Forelimb muscle (tissue), 1 donor: Measurements from ENCODE around the gene NXT1. TPM values are rescaled to one million over a fixed set of nuclear protein-coding genes. Genes with fewer than 3 reads are reported as not detected.
"Not testable (repeated sequence)": the region's sequence is repeated elsewhere in the genome, so short reads cannot be mapped to it uniquely, and the experiment has no call there.

Source experiments
- DNase-seq: peaks from one replicate; pipeline ENCODE4 v3.0.0-alpha.2; 2013; ENCODE audit warnings: low read depth
- polyA plus RNA-seq: library from polyadenylated mRNA; unstranded; fragments of 120-200 nt; gene quantifications from one replicate; pipeline ENCODE4 v1.2.1, GENCODE V29; 2013; ENCODE audit not compliant: insufficient read length

Gene NXT1
- 10.5 TPM for polyA plus RNA-seq

DNA sequence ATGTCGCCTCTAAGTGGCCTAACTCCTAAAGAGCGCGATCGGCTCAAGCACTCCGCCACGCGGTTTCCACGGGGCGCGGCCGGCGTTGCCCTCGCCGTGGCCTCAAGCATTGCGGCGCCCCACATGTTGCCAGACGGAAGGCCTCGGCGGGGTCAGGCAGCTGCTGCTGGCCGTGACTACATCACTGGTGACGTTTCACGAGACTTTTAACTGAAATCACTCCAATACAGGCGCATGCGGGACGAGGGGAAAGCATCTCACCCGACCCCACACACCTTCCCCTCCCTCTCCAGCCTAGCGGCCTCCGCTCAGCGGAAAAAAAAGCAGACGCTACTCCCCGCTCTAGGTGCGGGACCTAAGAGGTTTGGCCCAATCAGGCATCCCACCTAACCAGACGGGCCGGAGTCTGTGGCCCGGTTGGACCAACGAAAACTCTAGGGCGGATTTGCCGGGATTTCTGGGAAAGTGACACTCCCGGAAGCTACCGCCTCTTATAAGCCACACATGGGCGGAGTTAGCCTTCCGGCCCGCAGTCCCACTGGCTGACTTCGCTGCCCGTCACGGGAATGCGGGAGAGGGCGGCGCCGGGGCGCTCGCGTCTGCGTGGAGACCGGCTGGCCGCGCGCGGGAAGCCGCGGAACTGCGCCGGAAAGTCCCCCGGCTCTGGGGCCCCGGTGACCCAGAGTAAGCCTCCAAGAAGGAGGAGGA is at the start of gene NXT1:
NXT1 (plus strand) TSS at position 596 of the 708 bp plus-strand sequence. CDS start 3,251 bp downstream, outside the sequence.
- DNase-seq = peak; percentile 98

DNA sequence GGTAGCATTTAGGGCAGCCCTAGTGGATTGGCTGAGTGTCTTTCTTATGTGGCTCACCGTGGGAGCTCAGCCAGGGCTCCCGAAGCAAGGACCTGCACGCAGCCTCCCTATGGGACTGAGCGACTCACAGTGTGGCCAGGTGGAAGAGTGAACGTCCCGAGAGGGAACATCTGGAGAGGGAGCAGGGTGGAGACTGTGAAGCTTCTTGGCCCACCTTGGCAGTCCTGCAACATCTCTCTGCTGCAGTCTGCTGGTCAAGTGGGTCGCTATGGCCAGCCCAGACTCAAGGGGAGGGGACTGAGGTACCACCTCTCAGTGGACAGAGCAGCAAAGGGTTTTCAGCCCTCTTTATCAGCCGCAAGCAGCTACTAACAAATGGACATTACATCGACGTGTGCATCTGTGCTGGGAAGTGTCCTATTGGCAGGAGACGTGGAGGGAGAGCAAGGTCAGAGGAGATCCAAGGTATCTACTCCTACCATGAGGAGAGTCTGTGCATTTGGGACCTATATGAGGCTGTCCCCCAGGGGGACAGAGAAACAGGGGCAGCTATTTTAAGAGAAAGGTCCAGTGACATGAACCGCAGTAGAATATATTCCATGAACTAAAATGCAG is 49.0 kb upstream of the NXT1 start:
- no peak for DNase-seq

DNA sequence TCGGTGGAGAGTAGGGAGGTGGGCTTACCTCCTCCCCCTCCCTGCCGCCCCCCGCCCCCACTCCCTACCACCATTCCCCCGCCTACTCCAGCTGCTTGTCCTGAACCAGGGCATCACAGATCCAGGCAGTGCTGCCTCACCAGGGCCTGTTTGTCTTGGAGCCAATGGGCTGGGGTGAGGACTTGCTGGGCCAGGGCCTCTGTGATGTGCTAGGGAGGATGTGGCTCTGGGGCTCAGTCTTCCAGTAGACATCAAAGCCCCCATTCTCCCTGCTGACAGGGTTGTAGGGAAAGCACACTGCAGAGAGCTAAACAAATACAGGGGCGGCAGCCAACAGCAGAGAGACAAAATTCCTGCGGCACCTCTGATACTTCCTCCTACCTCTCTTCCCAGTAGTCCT is 48.2 kb upstream of the NXT1 start:
- DNase-seq = no peak

DNA sequence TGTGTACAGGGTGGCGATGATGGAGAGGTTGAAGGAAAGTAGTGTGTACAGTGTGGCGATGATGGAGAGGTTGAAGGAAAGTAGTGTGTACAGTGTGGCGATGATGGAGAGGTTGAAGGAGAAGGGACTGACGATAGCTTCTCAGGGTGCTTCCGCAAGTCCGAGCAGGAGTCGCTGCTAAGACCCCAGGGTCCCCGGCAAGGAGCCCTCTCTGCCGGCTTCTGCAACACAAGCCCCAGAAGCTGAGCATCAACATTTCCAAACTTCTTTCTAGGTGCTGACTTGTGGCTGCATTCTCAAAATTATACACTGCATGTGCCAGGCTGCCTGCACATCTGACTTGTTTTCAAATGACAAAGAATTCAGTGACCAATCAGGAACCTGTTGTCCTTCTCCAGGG is 47.8 kb upstream of the NXT1 start:
- DNase-seq = no peak

DNA sequence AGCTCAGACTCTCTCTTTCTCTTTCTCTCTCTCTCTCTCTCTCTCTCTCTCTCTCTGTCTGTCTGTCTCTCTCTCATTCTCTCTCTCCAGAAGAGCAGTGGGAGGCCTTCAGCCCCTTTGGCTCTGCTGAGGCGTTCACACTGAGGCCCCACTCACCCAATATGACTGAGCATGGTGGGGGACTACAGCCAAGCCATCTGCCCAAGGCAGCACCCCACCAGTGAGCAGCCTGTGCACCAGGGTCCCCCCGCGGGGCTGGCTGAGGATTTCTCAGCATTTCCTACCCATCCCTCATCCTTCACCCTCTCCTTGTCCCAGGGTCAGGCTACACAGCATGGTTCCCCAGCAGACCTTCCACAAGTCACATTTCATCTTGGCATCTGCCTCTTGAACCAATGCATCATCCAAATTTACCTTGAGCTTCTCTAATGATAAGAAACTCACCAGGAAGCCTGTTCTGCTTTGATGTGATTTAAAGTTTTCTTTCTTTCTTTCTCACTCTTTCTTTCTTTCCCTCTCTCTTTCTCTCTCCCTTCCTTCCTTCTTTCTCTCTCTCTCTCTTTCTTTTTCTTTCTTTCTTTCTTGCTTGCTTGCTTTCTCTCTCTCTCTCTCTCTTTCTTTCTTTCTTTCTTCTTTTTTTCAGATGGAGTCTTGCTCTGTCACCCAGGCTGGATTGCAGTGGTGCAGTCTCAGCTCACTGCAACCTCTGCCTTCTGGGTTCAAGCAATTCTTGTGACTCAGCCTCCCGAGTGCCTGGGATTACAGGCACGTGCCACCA is 47.1 kb upstream of the NXT1 start:
- no peak for DNase-seq

DNA sequence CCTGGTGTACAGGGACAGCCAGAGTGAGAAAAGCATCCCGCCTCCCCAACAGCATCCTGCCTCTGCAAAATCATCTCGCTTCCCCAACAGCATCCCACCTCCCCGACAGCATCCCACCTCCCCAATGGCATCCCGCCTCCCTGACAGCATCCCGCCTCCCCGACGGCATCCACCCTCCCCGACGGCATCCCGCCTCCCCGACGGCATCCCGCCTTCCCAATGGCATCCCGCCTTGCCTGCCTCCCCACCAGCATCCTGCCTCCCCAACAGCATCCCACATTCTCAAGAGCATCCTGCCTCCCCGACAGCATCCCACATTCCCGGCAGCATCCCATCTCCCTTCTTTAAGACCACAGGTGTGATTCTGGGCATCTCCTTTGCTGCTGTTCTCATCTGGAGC is 46.0 kb upstream of the NXT1 start:
- no peak for DNase-seq

DNA sequence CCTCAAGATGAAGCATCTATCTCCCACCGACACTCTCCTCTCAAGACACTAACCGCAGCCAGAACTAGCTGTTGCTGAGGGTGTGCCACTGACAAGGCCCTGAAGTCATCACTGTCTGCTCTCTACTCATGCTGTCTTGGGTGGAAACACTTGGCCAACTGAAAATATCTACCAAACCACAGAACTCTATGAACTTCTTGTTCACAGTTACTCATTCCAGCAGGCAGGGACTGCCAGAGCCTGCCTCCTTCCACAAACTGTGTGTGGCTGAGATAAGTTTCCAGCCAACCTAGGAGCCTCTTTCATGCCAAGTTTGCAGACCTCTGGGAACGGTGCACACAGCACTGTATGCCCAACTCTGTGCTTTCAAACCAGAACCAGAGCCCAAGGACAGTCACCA is 45.5 kb upstream of the NXT1 start:
- DNase-seq = no peak

DNA sequence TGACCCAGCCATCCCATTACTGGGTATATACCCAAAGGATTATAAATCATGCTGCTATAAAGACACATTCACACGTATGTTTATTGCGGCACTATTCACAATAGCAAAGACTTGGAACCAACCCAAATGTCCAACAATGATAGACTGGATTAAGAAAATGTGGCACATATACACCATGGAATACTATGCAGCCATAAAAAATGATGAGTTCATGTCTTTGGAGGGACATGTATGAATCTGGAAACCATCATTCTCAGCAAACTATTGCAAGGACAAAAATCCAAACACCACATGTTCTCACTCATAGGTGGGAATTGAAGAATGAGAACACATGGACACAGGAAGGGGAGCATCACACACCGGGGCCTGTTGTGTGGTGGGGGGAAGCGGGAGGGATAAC is 43.2 kb upstream of the NXT1 start:
- not testable (repeated sequence) for DNase-seq

DNA sequence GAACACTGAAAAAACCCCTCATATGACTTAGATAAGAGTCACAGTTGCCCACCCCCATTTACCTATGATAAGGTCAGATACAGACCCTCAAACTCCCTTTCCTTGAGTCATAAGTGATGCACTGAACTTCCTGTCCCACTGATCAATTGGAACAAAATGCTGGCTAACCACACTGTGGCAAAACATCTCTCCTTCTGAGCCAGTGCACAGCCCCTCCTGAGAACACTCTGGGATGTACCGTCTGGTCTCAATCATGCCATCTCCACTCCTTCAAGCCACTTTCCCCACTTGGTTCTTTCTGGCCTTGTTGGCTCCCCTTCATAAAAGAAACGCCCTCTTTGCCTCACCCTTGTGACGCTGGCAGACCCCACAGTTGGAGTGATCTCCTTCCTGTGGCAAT is 42.6 kb upstream of the NXT1 start:
- no peak for DNase-seq

DNA sequence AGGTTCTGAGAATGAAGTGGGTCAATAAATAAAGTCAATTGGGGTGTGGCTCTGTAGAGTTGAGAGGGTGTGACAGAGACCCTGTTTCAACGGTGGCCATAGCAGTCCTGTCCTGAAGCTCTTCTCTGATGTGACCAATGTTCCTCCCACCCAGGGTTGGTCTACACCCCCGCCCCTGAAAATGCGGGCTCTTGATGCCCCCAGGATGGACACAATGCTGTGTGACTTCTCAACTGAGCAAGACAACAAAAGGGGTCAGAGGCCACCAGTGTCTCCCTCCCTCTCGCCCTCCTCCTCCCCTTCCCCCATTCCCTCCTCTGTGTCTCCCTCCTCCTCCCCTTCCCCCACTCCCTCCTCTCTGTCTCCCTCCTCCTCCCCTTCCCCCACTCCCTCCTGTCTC is 41.7 kb upstream of the NXT1 start:
- no peak for DNase-seq

DNA sequence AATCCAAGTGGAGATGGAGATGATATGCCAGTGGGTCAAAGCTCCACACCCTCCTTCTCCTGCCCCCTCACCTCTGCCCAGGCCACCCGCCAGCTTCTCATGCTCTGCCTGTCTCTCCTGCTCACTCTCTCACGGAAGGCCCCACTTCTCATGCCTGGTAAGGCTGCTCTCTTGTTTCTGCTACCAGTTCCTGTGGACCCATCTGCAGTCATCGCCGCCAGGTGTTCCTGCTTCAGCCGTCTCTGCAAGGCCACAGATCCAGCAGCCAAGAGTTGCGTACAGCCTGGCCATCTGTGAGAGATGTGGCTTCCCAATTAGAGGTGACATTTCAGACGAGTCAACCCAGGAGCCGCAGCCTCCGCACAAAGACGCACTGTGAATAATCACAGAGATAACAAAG is 40.8 kb upstream of the NXT1 start:
- no peak for DNase-seq

DNA sequence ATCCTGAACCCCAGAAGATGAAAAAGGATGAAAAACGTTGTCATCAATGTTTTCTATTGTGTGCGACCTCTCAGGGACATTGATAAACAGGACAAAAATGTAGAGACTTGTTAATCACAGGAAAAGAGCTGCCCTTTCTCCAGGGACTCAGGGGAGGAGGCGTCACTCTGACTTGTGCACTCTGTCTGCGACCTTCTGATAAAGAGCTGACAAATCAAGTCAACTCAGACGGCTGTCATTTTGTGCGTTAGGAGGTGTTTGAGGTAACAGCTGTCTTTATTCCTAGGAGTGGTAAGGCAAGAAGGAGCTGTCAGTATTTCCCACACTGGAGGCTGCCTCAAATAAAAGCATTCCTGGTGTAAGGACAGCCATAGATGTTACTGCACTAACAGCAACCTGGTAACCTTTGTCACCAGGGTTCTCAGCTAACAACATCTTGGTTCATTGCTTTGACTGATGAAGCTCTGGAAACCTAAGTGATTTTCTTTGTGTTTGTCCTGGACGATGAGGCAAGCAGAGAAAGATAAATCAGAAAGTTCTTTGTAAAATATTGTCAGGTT is 38.6 kb upstream of the NXT1 start:
- no peak for DNase-seq

DNA sequence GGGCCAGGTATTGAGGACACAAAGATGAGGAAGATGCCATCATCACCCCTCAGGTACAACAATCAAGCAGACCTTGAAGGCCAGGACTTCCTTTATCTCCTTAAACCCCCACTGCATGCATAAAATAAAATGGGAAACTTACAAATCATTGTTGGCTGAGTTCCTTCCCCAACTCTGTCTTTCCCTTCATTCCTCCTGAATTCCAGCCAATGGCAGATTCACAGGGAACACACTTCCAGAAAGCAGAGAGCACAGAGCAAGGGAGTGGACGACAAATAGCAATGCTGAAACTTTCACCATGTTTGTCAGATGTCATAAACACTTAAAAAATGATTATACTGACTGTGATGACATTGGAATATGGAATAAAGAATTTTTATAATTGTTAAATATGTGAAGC is 37.3 kb upstream of the NXT1 start:
- DNase-seq = peak; percentile 36

DNA sequence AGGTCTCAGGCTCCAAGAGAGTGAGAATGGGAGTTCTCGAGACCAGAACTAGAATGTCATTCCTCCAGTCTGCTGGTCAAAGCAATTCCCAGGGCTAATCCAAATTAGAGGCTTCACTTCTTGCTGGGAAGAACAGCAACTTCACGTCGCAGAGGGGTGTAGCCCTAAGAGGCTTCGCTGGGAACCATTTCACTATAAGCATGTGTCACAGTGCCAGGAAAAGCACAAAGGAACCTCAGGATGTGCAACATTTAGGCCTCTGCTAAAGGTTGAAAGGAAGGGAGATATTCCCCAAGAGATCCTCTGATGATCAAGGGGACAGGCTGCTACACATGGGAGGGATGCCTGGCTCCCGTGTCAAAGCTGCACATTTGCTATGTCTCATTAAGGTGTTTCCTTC is 35.9 kb upstream of the NXT1 start:
- no peak for DNase-seq

DNA sequence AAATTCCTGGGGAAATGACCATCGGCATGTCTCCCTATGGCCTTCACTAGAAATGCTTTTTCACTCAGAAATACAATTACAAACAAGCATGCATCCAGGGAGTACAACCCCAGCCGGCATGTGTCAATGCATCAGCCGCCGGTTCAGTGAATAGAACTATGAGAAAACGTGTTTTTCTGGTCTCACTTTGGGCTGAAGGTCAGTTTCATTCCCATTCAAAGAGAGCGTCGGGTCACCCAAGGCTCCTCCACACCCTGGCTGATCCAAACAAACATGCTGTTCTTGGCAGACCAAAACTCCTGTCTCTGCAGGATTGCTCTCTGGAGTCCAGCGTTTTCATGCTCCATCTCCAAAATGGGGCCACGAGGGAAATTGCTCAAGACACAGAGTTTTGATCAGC is 35.5 kb upstream of the NXT1 start:
- DNase-seq = no peak

DNA sequence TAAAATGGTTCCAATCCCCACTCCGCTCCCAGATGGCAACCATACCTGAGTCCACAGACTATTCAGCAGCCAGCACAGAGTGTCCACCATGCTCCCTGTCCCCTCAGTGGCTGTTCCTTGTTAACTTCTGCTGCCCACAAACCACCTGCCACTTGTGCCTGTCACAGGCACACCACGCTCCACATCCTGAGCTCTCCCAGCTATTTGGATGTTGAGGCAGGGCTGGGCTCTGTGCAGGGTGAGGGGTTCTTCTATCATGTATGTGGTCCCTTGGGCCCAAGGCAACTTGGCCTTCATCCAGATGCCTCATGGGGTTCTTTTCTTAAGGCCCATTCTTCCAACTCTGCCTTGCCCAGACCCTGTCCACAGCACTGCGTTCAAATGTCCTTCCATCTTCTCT is 34.0 kb upstream of the NXT1 start:
- no peak for DNase-seq

DNA sequence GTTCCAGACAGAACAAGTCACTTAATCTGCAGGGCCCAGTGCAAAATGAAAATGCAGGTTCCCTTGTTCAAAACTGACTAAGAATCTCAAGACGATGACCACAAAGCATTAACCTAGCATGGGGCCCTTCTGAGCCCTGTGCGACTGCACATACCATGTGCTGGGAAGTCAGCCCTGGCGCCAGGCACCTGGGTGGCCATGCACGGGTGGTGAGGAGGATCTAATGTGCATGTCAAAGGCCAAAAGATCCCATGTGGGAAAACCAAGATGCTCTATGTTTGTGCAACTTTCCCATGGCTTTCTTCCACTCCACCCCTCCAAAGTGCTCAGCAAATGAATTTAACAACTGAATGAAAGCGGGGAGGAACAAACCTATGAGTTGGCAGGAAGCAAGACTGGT is 33.5 kb upstream of the NXT1 start:
- no peak for DNase-seq

DNA sequence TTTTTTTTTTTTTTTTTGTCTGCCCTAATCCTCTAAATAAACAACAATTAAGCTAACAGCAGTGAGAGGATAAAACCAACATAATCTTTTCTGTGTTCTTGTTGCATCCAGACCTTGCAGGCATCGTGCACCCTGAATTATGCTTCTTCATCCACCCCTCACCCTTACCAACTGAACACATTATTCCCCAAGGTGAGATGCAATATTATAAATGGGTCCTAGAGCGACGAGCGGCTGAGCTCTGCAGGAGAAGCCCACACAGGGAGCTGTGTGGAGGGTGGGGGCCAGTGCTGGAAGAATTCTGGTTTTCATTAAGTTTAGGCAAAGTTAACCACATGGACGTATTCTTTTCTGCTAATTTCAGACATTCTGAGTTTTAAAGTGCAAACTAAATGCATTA is 32.2 kb upstream of the NXT1 start:
- DNase-seq = no peak

DNA sequence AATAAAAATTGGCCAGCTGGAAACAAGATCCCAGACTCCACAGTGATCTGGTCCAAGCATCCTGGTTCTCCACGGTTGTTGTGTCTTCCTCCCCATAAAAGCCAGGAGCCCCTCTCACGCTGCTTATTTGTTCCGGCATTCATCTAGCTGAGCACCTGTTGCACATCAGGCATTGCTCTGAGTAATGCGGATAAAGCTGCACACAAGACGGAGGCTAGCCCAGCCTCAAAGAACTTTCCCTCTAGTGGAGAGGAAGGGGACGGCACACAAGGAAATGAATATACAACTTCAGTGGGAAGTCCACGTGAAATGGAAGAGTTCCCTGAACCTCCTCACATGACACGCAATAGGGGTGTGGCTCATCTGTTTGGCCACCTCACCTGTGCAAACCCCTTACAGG is 30.3 kb upstream of the NXT1 start:
- DNase-seq = no peak

DNA sequence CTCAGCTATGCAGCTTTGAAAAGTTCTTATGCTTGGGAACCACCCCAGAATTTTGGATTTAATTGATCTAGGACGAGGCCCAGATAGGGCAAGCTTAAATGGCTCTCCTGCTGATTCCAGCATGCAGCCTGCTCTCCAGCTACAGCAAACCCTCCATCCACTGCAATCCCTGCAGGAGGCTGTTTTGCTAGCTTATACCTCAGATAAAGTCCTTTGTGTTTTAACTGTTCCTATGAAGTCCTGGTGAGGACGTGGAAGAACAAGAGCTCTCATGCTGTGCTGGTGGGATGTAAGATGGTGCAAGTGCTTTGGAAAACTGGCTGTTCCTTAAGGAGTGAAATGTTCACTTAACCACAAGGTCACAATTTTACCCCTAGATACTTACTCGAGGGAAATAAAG is 25.5 kb upstream of the NXT1 start:
- no peak for DNase-seq

DNA sequence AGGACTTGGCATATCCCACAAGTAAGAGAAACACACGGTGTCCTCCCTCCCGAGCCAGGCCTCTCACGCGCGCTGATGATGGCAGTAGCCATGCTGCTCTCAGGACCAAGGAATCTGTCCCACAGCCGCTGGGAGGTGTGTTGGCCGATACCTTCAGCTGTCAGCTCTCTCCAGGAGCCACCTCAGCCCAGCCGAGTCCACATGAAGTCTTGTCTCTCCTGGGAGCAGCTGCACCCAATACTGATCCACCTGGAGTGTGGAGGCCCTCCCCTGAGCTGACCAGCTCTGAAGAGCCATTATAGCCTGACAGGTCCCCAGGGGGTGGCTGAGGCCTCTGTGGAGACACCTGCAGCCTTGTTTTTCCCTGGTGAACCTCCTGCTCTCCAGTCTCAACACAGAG is 23.8 kb upstream of the NXT1 start:
- no peak for DNase-seq

DNA sequence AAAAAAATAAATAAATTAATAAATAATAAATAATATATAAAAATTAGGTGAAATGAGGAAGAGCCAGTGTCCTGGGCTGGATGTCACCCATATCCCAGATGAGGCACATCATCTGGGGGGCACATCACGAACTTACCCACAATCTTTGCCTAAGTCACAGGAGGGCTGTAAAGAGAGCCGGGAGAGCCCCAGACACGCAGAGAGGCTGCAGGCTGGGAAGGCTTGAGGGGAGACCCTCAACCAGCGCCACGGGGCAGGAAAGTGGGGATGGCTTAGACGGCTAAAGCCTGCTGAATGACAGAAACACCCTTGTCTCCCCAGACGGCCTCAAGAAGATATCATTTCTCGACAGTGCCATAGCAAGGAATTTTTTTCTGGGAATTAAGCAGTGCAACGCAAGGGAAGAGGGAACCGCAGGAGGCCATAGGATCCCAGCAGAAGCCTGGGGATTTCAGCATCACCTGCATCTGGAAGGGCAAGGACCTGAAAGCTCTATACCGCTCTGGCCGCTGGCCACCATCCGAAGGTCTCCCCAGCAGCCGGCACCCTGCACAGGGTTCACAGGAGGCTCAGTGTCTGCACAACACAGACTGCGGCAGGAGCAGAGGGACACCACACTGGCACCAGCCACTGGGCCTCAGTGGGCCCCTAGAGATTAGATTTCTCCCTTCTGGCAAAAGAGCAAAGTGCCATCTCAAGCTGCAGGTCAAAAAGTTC is 22.8 kb upstream of the NXT1 start:
- DNase-seq = no peak
